ENCODE measurements around the gene PADI3. TPM values are rescaled to one million over a fixed set of nuclear protein-coding genes. Genes with fewer than 3 reads are reported as not detected.

PADI3 gene
- total and polyA plus RNA-seq, 2 of the 8 experiments (the other 6 are each of a cell fraction or from before 2014, with no cell fraction given) = 0.37 to 0.94 TPM

GRCh38 chr1:17330856-17331255, 82.0 kb downstream of the PADI3 start:
- Histone ChIP-seq H4K20me1 (replicated peaks in 1 of 2; ENCODE audit: control insufficient read depth in 1 of 2, insufficient read depth in 2 of 2, low read length in 2 of 2) (no peaks in the 10 kb centered on the region), H4K8ac (ENCODE audit: extremely low read depth, insufficient read depth, low read length) (no peak overlapping the region; the same call in 1 of the 2 replicates), H2BK5ac (ENCODE audit: low read depth, low read length) (no peak overlapping the region), H3K14ac (ENCODE audit: insufficient read length) (no peak overlapping the region), H3K23ac (ENCODE audit: insufficient read length) (no peak overlapping the region), H3K4me1 (replicated peaks in 1 of 4; ENCODE audit: control insufficient read depth in 3 of 4, insufficient read depth in 4 of 4, low read length in 3 of 4) (no peaks in the 10 kb centered on the region), H3K56ac (replicated peaks; ENCODE audit: insufficient read length, low read depth, low read length) (no peak overlapping the region), H2AK5ac (ENCODE audit: low read depth, low read length) (no peak overlapping the region), H3K9me3 (ENCODE audit: insufficient read depth in 2 of 2, low read depth in 1 of 2, low read length in 1 of 2) (no peaks in the 10 kb centered on the region), H3K4me3 (ENCODE audit: extremely low read depth in 1 of 4, insufficient read depth in 2 of 4, low read depth in 3 of 4, low read length in 4 of 4) (no peak overlapping the region), H3K4me2 (ENCODE audit: insufficient read depth in 1 of 2, low read depth in 2 of 2, low read length in 2 of 2) (no peak overlapping the region), H3K79me2 (ENCODE audit: control insufficient read depth in 1 of 2, insufficient read depth in 2 of 2, low read length in 2 of 2) (no peaks in the 10 kb centered on the region), H4K91ac (replicated peaks; ENCODE audit: insufficient read length, low read length) (no peak overlapping the region), H3K4ac (replicated peaks; ENCODE audit: insufficient read length, low read depth, low read length) (no peak overlapping the region), H3K36me3 (ENCODE audit: control insufficient read depth in 2 of 4, insufficient read depth in 4 of 4, low read length in 3 of 4) (no peaks in the 10 kb centered on the region), H3K27ac (ENCODE audit: low read depth, low read length) (no peak overlapping the region), H2AFZ (ENCODE audit: low read length) (no peak overlapping the region), H3K23me2 (ENCODE audit: low read depth, low read length) (no peaks in the 10 kb centered on the region), H3K79me1 (ENCODE audit: low read depth, low read length) (no peaks in the 10 kb centered on the region), H2BK120ac (replicated peaks; ENCODE audit: low read depth, low read length) (no peak overlapping the region), H4K5ac (ENCODE audit: insufficient read length, low read depth, low read length) (no peak overlapping the region), H2BK12ac (ENCODE audit: low read depth, low read length) (no peak overlapping the region), H3K27me3 (replicated peaks in 1 of 4; ENCODE audit: control insufficient read depth in 3 of 4, extremely low read depth in 1 of 4, insufficient read depth in 3 of 4, low read length in 3 of 4) (peaks cover 0 to 3% (median 0%) of the 10 kb centered on the region in 4 experiments; a peak in 4 of 7 replicates), H2BK15ac (ENCODE audit: low read length) (no peak overlapping the region), H3K9ac (replicated peaks in 1 of 4; ENCODE audit: extremely low read depth in 1 of 4, low read depth in 3 of 4, low read length in 3 of 4) (no peak overlapping the region), H3K18ac (ENCODE audit: extremely low read depth, low read length) (no peak overlapping the region; the same call in 1 of the 2 replicates), H2BK20ac (ENCODE audit: low read length) (no peak overlapping the region)
- DNase-seq (ENCODE audit: low read depth in 1 of 2, low spot score in 2 of 2) (no peak), FAIRE-seq (no peak)
- 81% methylated on average over 7 of the region's 7 CpGs; no CpG with 5 or more reads in 1 of the 2 experiments for WGBS, 2 experiments (ENCODE audit: extremely low coverage in 1 of 2, insufficient coverage in 1 of 2, insufficient read length in 1 of 2, insufficient replicate concordance in 2 of 2, low coverage in 1 of 2, low lambda C conversion rate in 2 of 2, missing lambda C conversion rate in 1 of 2)
- POLR2A ChIA-PET (ENCODE audit: partially characterized antibody) = no interaction called here
- CTCF ChIA-PET (ENCODE audit: partially characterized antibody) = interaction anchor here (0.5 to 3.3 kb wide), 3 partner anchors 22 to 114 kb away, joined by 3 to 12 read pairs (median 4); no protein-coding TSS in a partner anchor
- no peak for TF ChIP-seq SUZ12 (IDR thresholded peaks at IDR 0.05; ENCODE audit: low read length)
- no peak for TF ChIP-seq TAF1 (IDR thresholded peaks at IDR 0.05; ENCODE audit: low read depth, low read length)
- no peak for TF ChIP-seq HDAC6 (IDR thresholded peaks at IDR 0.05; ENCODE audit: low read depth, low read length)
- TF ChIP-seq CTBP2 (IDR thresholded peaks at IDR 0.05; ENCODE audit: borderline replicate concordance, insufficient read depth, insufficient read length, low read length) = no peak
- TF ChIP-seq BACH1 (IDR thresholded peaks at IDR 0.05; ENCODE audit: low read length) = no peak
- TF ChIP-seq KDM4A (IDR thresholded peaks at IDR 0.05; ENCODE audit: low read depth, low read length, severe bottlenecking) = no peak
- TF ChIP-seq SP2 (IDR thresholded peaks at IDR 0.05; ENCODE audit: low read length) = no peak
- no peak for TF ChIP-seq HDAC2 (IDR thresholded peaks at IDR 0.05; ENCODE audit: borderline replicate concordance in 1 of 2, low read depth in 2 of 2, low read length in 2 of 2)
- no peak for TF ChIP-seq BCL11A (IDR thresholded peaks at IDR 0.05; ENCODE audit: low read depth in 2 of 2, low read length in 2 of 2)
- no peak for TF ChIP-seq SIRT6 (IDR thresholded peaks at IDR 0.05; ENCODE audit: low read length)
- TF ChIP-seq KDM1A (IDR thresholded peaks at IDR 0.05; ENCODE audit: borderline replicate concordance, low read length) = no peak
- no peak for TF ChIP-seq SIN3A (conservative IDR thresholded peaks at IDR 0.05 in 1 of 2, IDR thresholded peaks at IDR 0.05 in 1 of 2; ENCODE audit: low read depth in 1 of 2, low read length in 2 of 2)
- TF ChIP-seq EP300 (IDR thresholded peaks at IDR 0.05; ENCODE audit: borderline replicate concordance in 1 of 2, low read depth in 2 of 2, low read length in 2 of 2) = no peak
- no peak for TF ChIP-seq CREB1 (IDR thresholded peaks at IDR 0.05)
- no peak for TF ChIP-seq TEAD4 (IDR thresholded peaks at IDR 0.05; ENCODE audit: low read depth, low read length)

All from H1 (cell line).